ENCODE data around the gene KRTAP10-9. TPM values are rescaled to one million over a fixed set of nuclear protein-coding genes. Genes with fewer than 3 reads are reported as not detected.
"Not testable (repeated sequence)": the region's sequence is repeated elsewhere in the genome, so short reads cannot be mapped to it uniquely, and the experiment has no call there.

KRTAP10-9 gene
- total RNA-seq, 2 donors from 2014 or later = not detected

DNA sequence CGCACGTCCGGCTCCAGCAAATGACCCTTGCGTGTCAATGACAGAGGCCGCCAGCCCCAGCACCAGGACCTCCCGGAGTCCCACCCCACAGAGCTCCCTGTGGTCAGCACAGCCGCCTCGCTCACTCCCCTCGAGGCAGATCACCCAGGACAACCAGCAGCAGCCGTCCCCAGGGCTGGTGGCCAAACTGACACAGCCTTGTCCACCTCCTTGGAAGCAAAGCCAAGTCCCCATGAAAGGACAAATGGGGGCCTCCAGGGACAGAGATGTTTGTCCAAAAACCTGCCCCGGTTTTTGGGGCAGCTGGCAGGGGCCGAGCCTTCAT is 12.4 kb downstream of the KRTAP10-9 start:
- no peak overlapping the region for H3K4me3 ChIP-seq
- no peak overlapping the region for H3K27ac ChIP-seq
- H3K27me3 ChIP-seq (replicated peaks; ENCODE audit: insufficient read depth) = no peaks in the 10 kb centered on the region
- no peaks in the 10 kb centered on the region for H3K4me1 ChIP-seq (ENCODE audit: control insufficient read depth in 1 of 2, low read depth in 2 of 2)
- TF ChIP-seq, protein P1, sequence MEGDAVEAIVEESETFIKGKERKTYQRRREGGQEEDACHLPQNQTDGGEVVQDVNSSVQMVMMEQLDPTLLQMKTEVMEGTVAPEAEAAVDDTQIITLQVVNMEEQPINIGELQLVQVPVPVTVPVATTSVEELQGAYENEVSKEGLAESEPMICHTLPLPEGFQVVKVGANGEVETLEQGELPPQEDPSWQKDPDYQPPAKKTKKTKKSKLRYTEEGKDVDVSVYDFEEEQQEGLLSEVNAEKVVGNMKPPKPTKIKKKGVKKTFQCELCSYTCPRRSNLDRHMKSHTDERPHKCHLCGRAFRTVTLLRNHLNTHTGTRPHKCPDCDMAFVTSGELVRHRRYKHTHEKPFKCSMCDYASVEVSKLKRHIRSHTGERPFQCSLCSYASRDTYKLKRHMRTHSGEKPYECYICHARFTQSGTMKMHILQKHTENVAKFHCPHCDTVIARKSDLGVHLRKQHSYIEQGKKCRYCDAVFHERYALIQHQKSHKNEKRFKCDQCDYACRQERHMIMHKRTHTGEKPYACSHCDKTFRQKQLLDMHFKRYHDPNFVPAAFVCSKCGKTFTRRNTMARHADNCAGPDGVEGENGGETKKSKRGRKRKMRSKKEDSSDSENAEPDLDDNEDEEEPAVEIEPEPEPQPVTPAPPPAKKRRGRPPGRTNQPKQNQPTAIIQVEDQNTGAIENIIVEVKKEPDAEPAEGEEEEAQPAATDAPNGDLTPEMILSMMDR (IDR thresholded peaks at IDR 0.05) = no peak
- DNase-seq (ENCODE audit: low spot score) (no peak), ATAC-seq (ENCODE audit: insufficient number of reproducible peaks, low FRiP score, low read depth) (no peak)
- no peaks in the 10 kb centered on the region for H3K36me3 ChIP-seq
- no peaks in the 10 kb centered on the region for H3K9me3 ChIP-seq

DNA sequence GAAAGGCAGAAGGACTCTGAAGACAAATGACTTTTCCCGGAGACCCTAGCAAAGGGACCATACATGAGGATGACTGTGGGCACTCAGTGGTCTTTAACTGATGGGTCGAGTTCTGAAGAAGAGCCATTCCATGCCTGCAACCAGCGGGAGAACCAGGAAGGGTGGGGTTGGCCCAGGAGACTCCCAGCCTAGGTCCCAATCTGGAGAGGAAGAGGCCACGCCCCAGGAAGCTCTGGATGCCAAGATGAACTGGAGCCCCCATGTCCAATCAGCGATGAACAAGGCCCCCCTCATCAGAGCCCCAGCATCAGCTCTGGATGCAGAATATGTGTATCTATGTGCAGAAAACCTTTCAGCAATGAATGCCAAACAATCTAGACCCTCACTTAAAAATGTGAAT is 13.9 kb downstream of the KRTAP10-9 start:
- DNase-seq (ENCODE audit: low spot score) = no peak
- H3K9me3 ChIP-seq = no peaks in the 10 kb centered on the region
- H3K4me3 ChIP-seq = no peak overlapping the region
- ATAC-seq (ENCODE audit: insufficient number of reproducible peaks, low FRiP score, low read depth) = no peak
- H3K27me3 ChIP-seq (replicated peaks; ENCODE audit: insufficient read depth) = no peaks in the 10 kb centered on the region
- TF ChIP-seq, protein P1 (IDR thresholded peaks at IDR 0.05) = no peak
- H3K27ac ChIP-seq = no peak overlapping the region
- no peaks in the 10 kb centered on the region for H3K36me3 ChIP-seq
- H3K4me1 ChIP-seq (ENCODE audit: control insufficient read depth in 1 of 2, low read depth in 2 of 2) = no peaks in the 10 kb centered on the region

DNA sequence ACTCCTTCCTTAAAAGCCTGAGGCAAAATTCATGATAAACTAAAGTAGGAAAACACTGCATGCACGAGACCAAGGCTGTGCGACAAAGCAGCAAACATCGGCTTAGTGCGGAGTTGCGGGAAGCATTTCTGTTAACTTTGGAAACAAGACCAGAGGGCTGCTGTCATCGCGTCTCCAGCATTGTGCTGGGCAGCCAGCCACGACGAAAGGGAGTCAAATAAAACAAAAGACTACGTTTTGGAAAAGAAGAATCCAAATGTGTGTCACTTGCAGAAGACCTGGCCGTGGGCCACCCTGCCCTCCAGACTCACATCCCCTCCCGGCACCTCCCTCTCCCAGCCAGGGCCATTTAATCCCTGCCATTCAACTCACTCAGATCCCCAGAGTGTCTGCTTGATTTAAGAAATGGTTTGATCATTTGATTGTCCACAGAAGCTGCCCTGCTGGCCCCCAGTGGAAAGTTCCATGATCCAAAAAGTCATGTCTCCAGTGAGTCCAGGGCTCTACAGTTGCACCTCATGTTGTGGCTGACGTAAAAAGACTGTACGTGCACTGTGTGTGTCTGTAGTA is 16.9 kb downstream of the KRTAP10-9 start:
- Histone ChIP-seq H3K36me3 (no peaks in the 10 kb centered on the region), H3K27me3 (replicated peaks; ENCODE audit: insufficient read depth) (no peaks in the 10 kb centered on the region), H3K4me1 (ENCODE audit: control insufficient read depth in 1 of 2, low read depth in 2 of 2) (no peaks in the 10 kb centered on the region), H3K9me3 (no peaks in the 10 kb centered on the region), H3K4me3 (no peak overlapping the region), H3K27ac (no peak overlapping the region)
- ATAC-seq (ENCODE audit: insufficient number of reproducible peaks, low FRiP score, low read depth) = no peak
- TF ChIP-seq, protein P1 (IDR thresholded peaks at IDR 0.05) = no peak
- no peak for DNase-seq (ENCODE audit: low spot score)

DNA sequence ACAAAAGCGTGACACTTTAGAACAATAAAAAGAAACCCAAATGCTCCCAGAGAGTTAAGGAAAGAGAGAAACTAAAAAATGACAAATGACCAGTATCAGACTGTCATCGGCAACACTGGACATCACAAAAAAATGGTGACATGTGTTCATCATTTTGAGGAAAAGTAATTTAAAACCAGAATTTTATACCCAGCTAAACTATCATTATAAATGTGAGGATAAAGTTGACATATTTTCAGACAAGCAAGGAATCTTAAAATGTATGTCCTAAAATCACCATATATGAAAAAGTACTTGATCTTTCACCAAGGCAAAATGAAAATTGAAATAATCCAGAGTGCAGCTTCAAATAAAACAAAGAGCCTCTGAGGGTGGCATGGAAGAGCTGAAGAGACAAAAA is 18.0 kb downstream of the KRTAP10-9 start:
- DNase-seq (ENCODE audit: low spot score) (no peak), ATAC-seq (ENCODE audit: insufficient number of reproducible peaks, low FRiP score, low read depth) (no peak)
- TF ChIP-seq, protein P1 (IDR thresholded peaks at IDR 0.05) = no peak
- H3K36me3 ChIP-seq = no peaks in the 10 kb centered on the region
- no peak overlapping the region for H3K27ac ChIP-seq
- no peaks in the 10 kb centered on the region for H3K4me1 ChIP-seq (ENCODE audit: control insufficient read depth in 1 of 2, low read depth in 2 of 2)
- no peaks in the 10 kb centered on the region for H3K27me3 ChIP-seq (replicated peaks; ENCODE audit: insufficient read depth)
- no peak overlapping the region for H3K4me3 ChIP-seq
- H3K9me3 ChIP-seq = no peaks in the 10 kb centered on the region

DNA sequence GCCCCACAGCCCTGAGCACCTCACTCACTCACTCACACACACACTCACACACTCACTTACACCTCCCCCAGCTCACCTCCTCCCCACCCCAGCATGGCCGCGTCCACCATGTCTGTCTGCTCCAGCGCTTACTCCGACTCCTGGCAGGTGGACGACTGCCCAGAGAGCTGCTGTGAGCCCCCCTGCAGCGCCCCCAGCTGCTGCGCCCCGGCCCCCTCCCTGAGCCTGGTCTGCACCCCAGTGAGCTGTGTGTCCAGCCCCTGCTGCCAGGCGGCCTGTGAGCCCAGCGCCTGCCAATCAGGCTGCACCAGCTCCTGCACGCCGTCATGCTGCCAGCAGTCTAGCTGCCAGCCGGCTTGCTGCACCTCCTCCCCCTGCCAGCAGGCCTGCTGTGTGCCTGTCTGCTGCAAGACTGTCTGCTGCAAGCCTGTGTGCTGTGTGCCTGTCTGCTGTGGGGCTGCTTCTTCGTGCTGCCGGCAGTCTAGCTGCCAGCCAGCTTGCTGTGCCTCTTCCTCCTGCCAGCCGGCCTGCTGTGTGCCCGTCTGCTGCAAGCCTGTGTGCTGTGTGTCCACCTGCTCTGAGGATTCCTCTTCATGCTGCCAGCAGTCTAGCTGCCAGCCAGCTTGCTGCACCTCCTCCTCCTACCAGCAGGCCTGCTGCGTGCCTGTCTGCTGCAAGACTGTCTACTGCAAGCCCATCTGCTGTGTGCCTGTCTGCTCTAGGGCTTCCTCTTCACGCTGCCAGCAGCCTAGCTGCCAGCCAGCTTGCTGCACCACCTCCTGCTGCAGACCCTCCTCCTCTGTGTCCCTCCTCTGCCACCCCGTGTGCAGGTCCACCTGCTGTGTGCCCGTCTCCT is 19.7 kb downstream of the KRTAP10-9 start, which contains the start of gene KRTAP10-11:
Gene KRTAP10-11, plus strand, starts transcription at position 49 of the 856 bp plus-strand sequence. Its CDS starts 45 bp downstream, at position 94.
- H3K4me1 ChIP-seq (ENCODE audit: control insufficient read depth in 1 of 2, low read depth in 2 of 2); H3K27me3 ChIP-seq (replicated peaks; ENCODE audit: insufficient read depth): not testable (repeated sequence)

More for the DNA sequence above, 19.7 kb downstream of the KRTAP10-9 start, which contains the start of gene KRTAP10-11:
- H3K4me3 ChIP-seq; DNase-seq (ENCODE audit: low spot score); H3K9me3 ChIP-seq; H3K27ac ChIP-seq; ATAC-seq (ENCODE audit: insufficient number of reproducible peaks, low FRiP score, low read depth); H3K36me3 ChIP-seq: not testable (repeated sequence)

All from thoracic aorta (tissue), 2 donors.